ENCODE results near the gene POLDIP2.
"Not testable (repeated sequence)": the region's sequence is repeated elsewhere in the genome, so short reads cannot be mapped to it uniquely, and the experiment has no call there.

The POLDIP2 gene

DNA sequence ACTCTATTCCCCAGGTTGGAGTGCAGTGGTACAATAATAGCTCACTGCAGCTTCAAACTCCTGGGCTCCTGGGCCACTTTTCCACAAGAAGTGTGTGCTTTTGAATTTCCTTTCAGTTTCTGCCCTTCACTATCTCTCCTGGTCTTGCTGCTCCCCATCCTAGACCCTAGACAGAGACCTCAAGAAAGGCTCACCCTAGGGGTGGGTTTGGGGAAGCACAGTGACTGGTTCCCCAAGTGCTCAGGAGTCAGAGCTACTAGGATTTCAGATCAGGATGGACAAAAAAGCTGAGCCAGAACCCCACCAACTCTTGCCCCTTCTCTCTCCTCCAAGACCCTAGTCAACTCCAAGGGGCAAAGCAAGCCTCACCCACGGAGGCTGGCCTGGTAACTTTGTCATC is 9.3 kb upstream of the POLDIP2 start:
- no peak for DNase-seq (ENCODE audit: low spot score)

DNA sequence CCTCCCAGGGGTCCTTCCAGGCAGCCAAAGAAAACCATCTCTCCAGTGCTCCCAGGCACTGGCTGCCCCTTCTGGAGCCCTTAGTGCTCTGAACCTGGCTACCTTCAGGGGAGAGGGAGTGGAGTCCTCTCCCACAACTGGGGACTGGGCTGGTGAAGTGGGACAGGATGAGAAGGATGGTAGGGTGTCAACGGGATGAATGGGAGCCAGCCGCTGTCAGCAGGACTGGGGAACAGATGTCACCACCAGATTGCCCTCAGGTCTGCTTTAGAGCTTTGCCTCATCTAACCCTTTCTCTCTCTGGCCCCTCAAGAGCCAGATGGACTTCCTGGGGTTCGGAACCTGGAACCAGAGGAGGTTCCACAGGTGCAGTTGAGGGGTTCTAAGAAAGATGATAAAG is 8.2 kb upstream of the POLDIP2 start:
- no peak for DNase-seq (ENCODE audit: low spot score)

GRCh38 chr17:28364665-28365363 is 7.5 kb upstream of the POLDIP2 start, which contains the start of gene SEBOX:
SEBOX (minus strand) TSS chr17:28365199; CDS start chr17:28365151, 48 bp downstream.
- DNase-seq (ENCODE audit: low spot score): no peak

- no peak for DNase-seq (ENCODE audit: low spot score)
These were observed 6.7 kb upstream of the POLDIP2 start for GRCh38 chr17:28363776-28364650.

DNA sequence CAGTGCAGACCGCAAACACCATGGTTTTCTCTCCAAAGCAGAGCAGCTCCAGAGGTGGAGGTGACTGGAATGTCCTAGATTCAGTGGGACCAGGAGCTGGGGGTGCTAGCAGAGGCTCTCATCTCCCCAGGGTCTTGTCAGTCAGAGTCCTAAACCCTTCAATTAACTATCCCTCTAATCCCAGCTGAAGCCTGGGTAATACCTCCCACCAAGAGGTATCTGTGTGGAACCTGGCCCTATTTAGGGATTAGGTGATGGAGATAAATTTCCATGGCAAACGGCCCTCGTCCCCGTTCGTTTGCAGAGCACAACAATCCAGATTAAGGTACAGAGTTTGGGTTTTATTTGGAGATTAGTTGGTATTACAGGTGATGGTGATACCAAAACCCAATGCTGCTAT is 5.9 kb upstream of the POLDIP2 start:
- DNase-seq (ENCODE audit: low spot score): no peak

DNA sequence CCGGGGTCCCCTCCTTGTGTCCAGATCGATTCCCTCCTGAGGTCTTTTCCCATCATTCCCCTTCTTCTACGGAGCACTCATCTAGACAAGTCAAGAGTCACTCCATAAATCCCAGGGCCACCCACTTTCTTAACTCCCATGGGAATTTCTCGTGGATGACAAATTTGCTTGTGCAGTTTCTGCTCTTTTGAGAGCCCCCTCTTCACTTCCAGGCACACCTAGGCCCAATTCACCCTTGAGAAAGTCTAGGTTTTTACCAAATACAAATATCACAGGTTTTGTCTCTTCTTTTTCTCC is 522 bp upstream of the POLDIP2 start:
- DNase-seq (ENCODE audit: low spot score): no peak

GRCh38 chr17:28350271-28350670 is 7.1 kb downstream of the POLDIP2 start:
- DNase-seq (ENCODE audit: low spot score): no peak

GRCh38 chr17:28348979-28349378 is 8.3 kb downstream of the POLDIP2 start:
- DNase-seq (ENCODE audit: low spot score): no peak

DNA sequence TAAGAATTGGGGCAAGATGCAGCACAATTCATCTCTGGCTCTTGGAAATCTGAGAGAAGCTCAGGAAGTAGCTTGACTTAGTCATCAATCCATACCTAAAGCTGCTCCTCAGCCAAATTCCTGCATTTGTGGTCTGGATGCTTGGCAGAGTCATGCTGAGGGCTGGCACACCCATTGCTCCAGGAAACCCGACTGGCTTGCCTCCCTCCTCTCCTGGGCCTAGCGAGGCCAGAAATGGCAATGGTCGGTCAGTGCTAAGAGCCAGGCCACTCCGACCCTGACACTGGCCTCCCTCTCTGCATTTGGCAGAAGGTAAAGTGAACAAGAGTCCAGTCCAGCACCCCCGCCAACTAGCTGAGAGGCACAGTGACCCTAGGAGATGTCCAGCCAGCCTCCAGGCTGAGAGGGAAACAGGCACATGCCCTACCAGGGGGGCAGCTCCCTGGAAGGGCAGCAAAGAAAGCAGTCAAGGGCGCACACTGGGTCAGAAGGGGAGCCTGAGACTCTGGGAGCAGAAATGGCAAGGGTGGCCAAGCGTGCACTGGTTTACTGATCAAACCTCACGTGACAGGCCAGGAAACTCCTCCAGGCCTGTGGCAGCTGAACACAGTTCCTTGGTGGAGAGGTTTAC is 10.0 kb downstream of the POLDIP2 start:
- DNase-seq (ENCODE audit: low spot score): no peak

DNA sequence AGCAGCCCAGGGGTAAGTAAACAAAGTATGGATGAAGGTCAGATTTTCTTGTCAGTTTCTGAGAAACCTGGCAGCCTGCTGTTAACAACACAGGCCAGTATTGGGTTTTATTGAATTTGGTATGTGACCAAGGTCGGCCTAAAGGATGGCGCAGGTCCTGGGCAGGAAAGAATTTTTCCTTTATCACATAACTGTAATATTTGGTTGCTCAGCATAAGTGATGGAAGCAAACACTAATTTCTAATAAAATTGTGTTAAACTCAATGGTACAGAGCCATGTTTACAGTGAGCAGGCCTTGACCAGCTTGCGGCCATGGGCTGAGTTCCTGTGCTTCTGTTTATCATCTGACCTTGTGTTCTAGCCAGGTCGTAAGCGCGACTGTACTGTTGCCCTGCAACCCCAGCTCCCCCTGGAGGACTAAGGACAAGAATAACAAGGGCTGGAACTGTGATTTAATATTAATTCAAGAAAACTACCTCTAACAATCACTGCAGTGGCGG is 10.5 kb downstream of the POLDIP2 start:
- no peak for DNase-seq (ENCODE audit: low spot score)

GRCh38 chr17:28346199-28346580 is 11.1 kb downstream of the POLDIP2 start:
- DNase-seq (ENCODE audit: low spot score): no peak

- no peak for DNase-seq (ENCODE audit: low spot score)
These were observed 11.7 kb downstream of the POLDIP2 start for GRCh38 chr17:28345419-28346198.

GRCh38 chr17:28344435-28344901 is 12.9 kb downstream of the POLDIP2 start:
- no peak for DNase-seq (ENCODE audit: low spot score)

- DNase-seq (ENCODE audit: low spot score): no peak
These were observed 13.3 kb downstream of the POLDIP2 start for GRCh38 chr17:28344011-28344410.

DNA sequence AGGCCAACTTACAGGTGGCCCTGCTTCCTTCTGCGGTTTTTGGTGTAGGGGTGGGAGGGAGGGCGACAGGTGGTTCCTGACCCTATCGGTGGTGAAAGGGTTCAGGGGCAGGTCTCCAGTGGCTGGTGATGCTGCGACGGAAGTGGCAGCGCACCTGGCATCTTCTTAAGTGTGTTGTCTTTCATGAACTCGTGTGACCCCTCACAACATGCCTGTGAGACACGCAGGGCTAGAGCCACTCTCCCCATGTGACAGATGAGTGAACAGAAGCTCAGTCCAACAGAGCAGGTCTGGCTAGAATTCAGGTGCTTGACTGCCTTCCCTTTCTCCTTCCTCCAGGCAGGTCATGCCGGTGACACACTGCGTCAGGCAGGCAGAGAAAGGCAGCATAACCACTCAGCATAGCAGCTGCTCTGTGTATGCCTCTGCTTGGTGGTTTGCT is 13.8 kb downstream of the POLDIP2 start:
- DNase-seq (ENCODE audit: low spot score): no peak

GRCh38 chr17:28342313-28342712 is 15.0 kb downstream of the POLDIP2 start:
- no peak for DNase-seq (ENCODE audit: low spot score)

- DNase-seq (ENCODE audit: low spot score): no peak
These were observed 15.8 kb downstream of the POLDIP2 start for GRCh38 chr17:28341516-28341915.

DNA sequence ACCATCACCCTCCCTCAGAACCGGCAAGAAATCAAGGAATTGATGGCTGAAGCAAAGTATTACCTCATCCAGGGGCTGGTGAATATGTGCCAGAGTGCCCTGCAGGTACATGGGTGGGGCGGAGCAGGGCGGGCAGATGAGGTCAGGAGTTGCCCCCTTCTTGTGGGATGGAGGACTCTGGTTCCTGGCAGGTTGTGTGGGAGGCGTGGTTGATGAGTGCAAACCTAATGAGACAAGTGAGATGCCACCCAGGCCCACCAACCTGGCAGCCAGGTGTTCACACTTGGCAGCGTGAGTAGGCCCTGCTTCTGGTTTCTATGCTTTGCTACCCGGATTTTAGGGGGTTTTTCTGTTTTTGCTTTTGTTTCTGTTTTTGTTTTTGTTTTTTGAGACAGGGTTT is 17.0 kb downstream of the POLDIP2 start:
- no peak for DNase-seq (ENCODE audit: low spot score)

DNA sequence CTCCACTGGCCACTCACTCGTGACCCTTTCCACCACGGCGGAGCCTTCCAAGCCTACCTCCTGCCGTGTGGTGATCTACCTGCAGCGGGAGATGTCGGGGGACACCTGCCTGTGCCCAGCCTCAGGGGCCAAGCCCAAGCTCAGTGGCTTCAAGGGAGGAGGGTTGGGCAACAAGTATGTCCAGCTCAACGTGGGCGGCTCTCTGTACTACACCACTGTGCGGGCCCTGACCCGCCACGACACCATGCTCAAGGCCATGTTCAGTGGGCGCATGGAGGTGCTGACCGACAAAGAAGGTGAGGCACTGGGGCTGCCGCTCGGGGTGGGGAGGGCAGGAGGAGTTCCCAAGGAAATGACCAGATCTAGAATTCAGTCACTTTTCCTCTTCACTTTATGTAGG is 17.9 kb downstream of the POLDIP2 start:
- no peak for DNase-seq (ENCODE audit: low spot score)

- DNase-seq (ENCODE audit: low spot score): not testable (repeated sequence)
These were observed 18.5 kb downstream of the POLDIP2 start for GRCh38 chr17:28338769-28339212.

- DNase-seq (ENCODE audit: low spot score): no peak
These were observed 19.1 kb downstream of the POLDIP2 start for GRCh38 chr17:28338056-28338768.
